ENCODE results near the gene MAP4K1. TPM values are rescaled to one million over a fixed set of nuclear protein-coding genes. Genes with fewer than 3 reads are reported as not detected.

The MAP4K1 gene
- total RNA-seq, 1 experiment from 2014 or later, result 11.1 TPM

DNA sequence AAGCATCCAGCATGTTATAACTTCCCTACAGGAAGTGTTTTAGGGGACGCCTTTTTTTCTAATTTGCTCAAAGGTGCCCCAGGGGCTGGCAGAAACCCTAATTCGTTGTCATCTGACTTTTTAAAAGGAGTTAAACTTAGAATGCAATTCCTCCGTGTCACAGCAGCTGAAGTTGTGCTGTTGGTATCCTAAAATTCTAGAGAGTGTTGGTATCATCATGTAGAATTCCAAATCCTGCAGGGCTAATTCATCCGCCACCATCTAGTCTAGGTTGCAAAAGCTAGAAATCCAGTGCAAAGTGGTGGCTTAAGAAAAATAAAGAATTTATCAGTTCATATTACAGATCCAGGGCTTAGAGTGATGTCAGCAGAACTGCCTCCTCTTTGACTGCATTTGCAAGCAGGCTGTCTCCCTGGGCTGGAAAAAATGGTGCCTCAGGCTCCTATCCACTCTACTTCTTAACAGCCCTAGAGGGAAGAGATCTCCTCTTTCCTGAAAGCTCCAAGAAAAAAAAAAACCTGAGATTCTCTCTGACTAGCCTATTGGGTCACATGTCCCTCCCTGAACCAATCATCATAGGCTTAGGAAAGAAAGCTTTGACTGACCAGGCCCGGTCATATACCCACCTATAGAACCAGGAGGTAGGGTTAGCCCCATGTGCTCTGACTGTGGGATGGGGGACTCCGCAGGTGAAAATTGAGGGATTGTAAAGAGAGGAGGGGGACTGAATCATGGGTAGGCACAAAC, 73.0 kb downstream of the MAP4K1 start:
- ATAC-seq (peak; percentile 7), DNase-seq (ENCODE audit: low read depth, low spot score) (no peak)
- TF ChIP-seq, protein P1, sequence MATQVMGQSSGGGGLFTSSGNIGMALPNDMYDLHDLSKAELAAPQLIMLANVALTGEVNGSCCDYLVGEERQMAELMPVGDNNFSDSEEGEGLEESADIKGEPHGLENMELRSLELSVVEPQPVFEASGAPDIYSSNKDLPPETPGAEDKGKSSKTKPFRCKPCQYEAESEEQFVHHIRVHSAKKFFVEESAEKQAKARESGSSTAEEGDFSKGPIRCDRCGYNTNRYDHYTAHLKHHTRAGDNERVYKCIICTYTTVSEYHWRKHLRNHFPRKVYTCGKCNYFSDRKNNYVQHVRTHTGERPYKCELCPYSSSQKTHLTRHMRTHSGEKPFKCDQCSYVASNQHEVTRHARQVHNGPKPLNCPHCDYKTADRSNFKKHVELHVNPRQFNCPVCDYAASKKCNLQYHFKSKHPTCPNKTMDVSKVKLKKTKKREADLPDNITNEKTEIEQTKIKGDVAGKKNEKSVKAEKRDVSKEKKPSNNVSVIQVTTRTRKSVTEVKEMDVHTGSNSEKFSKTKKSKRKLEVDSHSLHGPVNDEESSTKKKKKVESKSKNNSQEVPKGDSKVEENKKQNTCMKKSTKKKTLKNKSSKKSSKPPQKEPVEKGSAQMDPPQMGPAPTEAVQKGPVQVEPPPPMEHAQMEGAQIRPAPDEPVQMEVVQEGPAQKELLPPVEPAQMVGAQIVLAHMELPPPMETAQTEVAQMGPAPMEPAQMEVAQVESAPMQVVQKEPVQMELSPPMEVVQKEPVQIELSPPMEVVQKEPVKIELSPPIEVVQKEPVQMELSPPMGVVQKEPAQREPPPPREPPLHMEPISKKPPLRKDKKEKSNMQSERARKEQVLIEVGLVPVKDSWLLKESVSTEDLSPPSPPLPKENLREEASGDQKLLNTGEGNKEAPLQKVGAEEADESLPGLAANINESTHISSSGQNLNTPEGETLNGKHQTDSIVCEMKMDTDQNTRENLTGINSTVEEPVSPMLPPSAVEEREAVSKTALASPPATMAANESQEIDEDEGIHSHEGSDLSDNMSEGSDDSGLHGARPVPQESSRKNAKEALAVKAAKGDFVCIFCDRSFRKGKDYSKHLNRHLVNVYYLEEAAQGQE (IDR thresholded peaks at IDR 0.05; ENCODE audit: insufficient read depth in 1 of 2, low read depth in 2 of 2, low read length in 1 of 2), result no peak
- no peak for TF ChIP-seq POLR2AphosphoS5 (IDR thresholded peaks at IDR 0.05; ENCODE audit: low read depth, low read length)
- TF ChIP-seq SIN3A (IDR thresholded peaks at IDR 0.05; ENCODE audit: borderline replicate concordance, insufficient read depth, low read depth, low read length), result no peak
- peaks cover 15% of the 10 kb centered on the region for H3K4me1 ChIP-seq (ENCODE audit: control insufficient read depth, insufficient read depth, low read length)
- POLR2A ChIA-PET, result interaction anchor here (0.6 to 0.9 kb wide), 3 partner anchors 19 to 824 kb away, joined by 3 to 6 read pairs (median 3); partner anchors contain the start of gene EIF3K
- peaks cover 1% of the 10 kb centered on the region; the same call in 1 of the 2 replicates for H3K27me3 ChIP-seq (ENCODE audit: control insufficient read depth, insufficient read depth, low read length)
- CTCF ChIA-PET, result interaction anchor here (0.6 to 2.6 kb wide), 13 partner anchors 14 to 387 kb away, joined by 3 to 66 read pairs (median 5); partner anchors contain the start of genes ACTN4 and EIF3K
- in situ Hi-C loops (cut with HindIII; ENCODE audit: low pct_unique_long_range_greater_than_20kb, low sequenced_read_pairs), result loop anchor here (5.0 to 10.0 kb wide), 5 partner anchors 42 to 1750 kb away; partner anchors contain the start of genes EIF3K and MAP4K1
- no TSS peak for BruUV-seq (replicated peaks)
- H3K36me3 ChIP-seq (ENCODE audit: control insufficient read depth, insufficient read depth, low read length), result no peaks in the 10 kb centered on the region
- no peaks in the 10 kb centered on the region for H3K9me3 ChIP-seq (ENCODE audit: control insufficient read depth, insufficient read depth, low read depth, low read length)
- peak overlapping the region; percentile 25 to 50 for H3K4me3 ChIP-seq (ENCODE audit: low read depth in 2 of 2, low read length in 2 of 2)
- intact Hi-C loops (cut with micrococcal nuclease; ENCODE audit: unreplicated experiment), result loop anchor here (1.0 to 10.0 kb wide), 3 partner anchors 73 to 390 kb away; partner anchors contain the start of genes EIF3K, MAP4K1, MRPS12 and SARS2
- H3K27ac ChIP-seq (ENCODE audit: low read length), result peak overlapping the region; percentile 32

DNA sequence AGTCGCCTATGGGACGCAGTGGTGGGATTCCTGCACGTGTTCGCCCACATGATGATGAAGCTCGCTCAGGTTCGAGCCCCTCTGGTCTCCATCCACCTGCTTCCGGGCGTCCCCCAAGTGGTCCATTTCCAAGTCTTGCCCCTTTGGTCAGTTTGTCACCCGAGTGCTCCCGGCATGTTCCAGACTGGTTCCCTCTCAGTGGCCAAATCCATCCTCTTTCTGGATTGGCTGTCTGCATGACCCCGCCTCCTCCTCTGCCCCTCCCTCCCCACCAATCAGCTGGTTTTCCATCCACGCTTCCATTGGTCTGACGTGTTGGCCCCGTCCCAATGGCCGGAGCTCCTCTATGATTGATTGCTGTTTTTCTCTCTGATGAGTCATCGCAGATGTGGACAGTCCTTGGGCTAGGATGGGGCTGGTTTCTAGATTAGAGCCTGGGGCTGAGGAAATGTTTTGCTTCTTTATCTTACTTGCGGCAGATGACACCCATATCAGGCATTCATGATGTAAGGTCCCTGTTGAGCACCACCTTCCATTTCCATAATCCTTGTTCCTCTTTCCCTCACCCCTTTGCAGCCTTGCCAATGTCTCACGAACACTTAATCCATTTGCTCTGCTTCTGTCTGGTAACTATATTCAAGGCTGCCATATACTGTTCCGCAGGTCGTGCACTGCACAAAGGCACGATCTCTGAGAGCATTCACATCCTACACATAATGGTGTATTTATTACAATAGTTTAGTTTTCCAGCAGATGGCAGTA, 73.8 kb downstream of the MAP4K1 start:
- BruUV-seq (replicated peaks), result no TSS peak
- Histone ChIP-seq H3K4me1 (ENCODE audit: control insufficient read depth, insufficient read depth, low read length) (peaks cover 15% of the 10 kb centered on the region), H3K27ac (ENCODE audit: low read length) (peak overlapping the region; percentile 32), H3K9me3 (ENCODE audit: control insufficient read depth, insufficient read depth, low read depth, low read length) (no peaks in the 10 kb centered on the region), H3K27me3 (ENCODE audit: control insufficient read depth, insufficient read depth, low read length) (peaks cover 3% of the 10 kb centered on the region; the same call in 1 of the 2 replicates), H3K36me3 (ENCODE audit: control insufficient read depth, insufficient read depth, low read length) (no peaks in the 10 kb centered on the region), H3K4me3 (ENCODE audit: low read depth in 2 of 2, low read length in 2 of 2) (peak overlapping the region; percentile 25 to 50)
- ATAC-seq (peak; percentile 93), DNase-seq (ENCODE audit: low read depth, low spot score) (peak; percentile 95)
- POLR2A ChIA-PET, result interaction anchor here (0.6 to 0.9 kb wide), 6 partner anchors 20 to 1297 kb away, joined by 3 to 7 read pairs (median 4); partner anchors contain the start of gene EIF3K
- CTCF ChIA-PET, result interaction anchor here (0.6 to 2.6 kb wide), 16 partner anchors 13 to 1761 kb away, joined by 3 to 66 read pairs (median 5); partner anchors contain the start of genes ACTN4 and EIF3K
- intact Hi-C loops (cut with micrococcal nuclease; ENCODE audit: unreplicated experiment), result loop anchor here (1.0 to 10.0 kb wide), 3 partner anchors 73 to 391 kb away; partner anchors contain the start of genes EIF3K, MAP4K1, MRPS12 and SARS2
- in situ Hi-C loops (cut with HindIII; ENCODE audit: low pct_unique_long_range_greater_than_20kb, low sequenced_read_pairs), result loop anchor here (10.0 kb wide), 2 partner anchors 741 to 1751 kb away; no protein-coding TSS in a partner anchor
- TF ChIP-seq TCF7L2 (IDR thresholded peaks at IDR 0.05; ENCODE audit: low read depth, low read length) (no peak), SIN3A (IDR thresholded peaks at IDR 0.05; ENCODE audit: borderline replicate concordance, insufficient read depth, low read depth, low read length) (no peak), POLR2AphosphoS5 (IDR thresholded peaks at IDR 0.05; ENCODE audit: low read depth, low read length) (no peak)
- TF ChIP-seq, protein P2, sequence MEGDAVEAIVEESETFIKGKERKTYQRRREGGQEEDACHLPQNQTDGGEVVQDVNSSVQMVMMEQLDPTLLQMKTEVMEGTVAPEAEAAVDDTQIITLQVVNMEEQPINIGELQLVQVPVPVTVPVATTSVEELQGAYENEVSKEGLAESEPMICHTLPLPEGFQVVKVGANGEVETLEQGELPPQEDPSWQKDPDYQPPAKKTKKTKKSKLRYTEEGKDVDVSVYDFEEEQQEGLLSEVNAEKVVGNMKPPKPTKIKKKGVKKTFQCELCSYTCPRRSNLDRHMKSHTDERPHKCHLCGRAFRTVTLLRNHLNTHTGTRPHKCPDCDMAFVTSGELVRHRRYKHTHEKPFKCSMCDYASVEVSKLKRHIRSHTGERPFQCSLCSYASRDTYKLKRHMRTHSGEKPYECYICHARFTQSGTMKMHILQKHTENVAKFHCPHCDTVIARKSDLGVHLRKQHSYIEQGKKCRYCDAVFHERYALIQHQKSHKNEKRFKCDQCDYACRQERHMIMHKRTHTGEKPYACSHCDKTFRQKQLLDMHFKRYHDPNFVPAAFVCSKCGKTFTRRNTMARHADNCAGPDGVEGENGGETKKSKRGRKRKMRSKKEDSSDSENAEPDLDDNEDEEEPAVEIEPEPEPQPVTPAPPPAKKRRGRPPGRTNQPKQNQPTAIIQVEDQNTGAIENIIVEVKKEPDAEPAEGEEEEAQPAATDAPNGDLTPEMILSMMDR (IDR thresholded peaks at IDR 0.05), result no peak
- TF ChIP-seq, protein P1 (IDR thresholded peaks at IDR 0.05; ENCODE audit: insufficient read depth in 1 of 2, low read depth in 2 of 2, low read length in 1 of 2), result no peak
